Neural cell (in vitro differentiated cells): ENCODE results near the gene GINS1. TPM values are rescaled to one million over a fixed set of nuclear protein-coding genes. Genes with fewer than 3 reads are reported as not detected.

ENCODE experiments used
- H2AFZ ChIP-seq: fragments of 200-600, 300-800 bp; sonication (generic), shearing (Covaris generic); 2 replicates; pipeline ENCODE4 v1.6.0; 2014; ENCODE audit warnings: low read depth, mild to moderate bottlenecking, antibody characterized with exemption, low read length, moderate library complexity
- H3F3A ChIP-seq: fragments of 200-600 bp; shearing (Covaris generic); 2 replicates; pipeline ENCODE4 v1.6.1; 2016; ENCODE audit warnings: mild to moderate bottlenecking, moderate library complexity, mixed read lengths, antibody characterized with exemption, low read length; ENCODE audit not compliant: insufficient read depth, poor library complexity, severe bottlenecking
- H3K27ac ChIP-seq: fragments of 200-600, 300-800 bp; sonication (generic), shearing (Covaris generic); 2 replicates; pipeline ENCODE4 v1.5.1; 2014; ENCODE audit warnings: mild to moderate bottlenecking, low read length, moderate library complexity
- H3K27me3 ChIP-seq: fragments of 300-800, 200-600 bp; sonication (generic), shearing (Covaris generic); 2 replicates; pipeline ENCODE4 v1.6.0; 2014; ENCODE audit warnings: mild to moderate bottlenecking, low read depth, low read length, moderate library complexity; ENCODE audit not compliant: insufficient read depth
- H3K36me3 ChIP-seq: fragments of 300-800, 200-600 bp; sonication (generic), shearing (Covaris generic); 2 replicates; pipeline ENCODE4 v1.5.1; 2014; ENCODE audit warnings: mild to moderate bottlenecking, antibody characterized with exemption, low read length, moderate library complexity; ENCODE audit not compliant: insufficient read depth
- H3K4me2 ChIP-seq: fragments of 300-800, 200-600 bp; sonication (generic), shearing (Covaris generic); 2 replicates; pipeline ENCODE4 v1.6.0; 2014; ENCODE audit warnings: mild to moderate bottlenecking, low read length
- H3K4me3 ChIP-seq: fragments of 300-800, 200-600 bp; sonication (generic), shearing (Covaris generic); 2 replicates; pipeline ENCODE4 v1.5.1; 2014; ENCODE audit warnings: mild to moderate bottlenecking, low read length, moderate library complexity
- H3K79me2 ChIP-seq: fragments of 200-600 bp; shearing (Covaris generic); replicated peaks from 2 replicates; pipeline ENCODE4 v1.6.0; 2014; ENCODE audit warnings: mild to moderate bottlenecking, low read length, moderate library complexity; ENCODE audit not compliant: insufficient read depth
- H3K9ac ChIP-seq: fragments of 300-800, 200-600 bp; sonication (generic), shearing (Covaris generic); 2 replicates; pipeline ENCODE4 v1.6.1; 2016; ENCODE audit warnings: mild to moderate bottlenecking, low read length, mixed read lengths
- H3K9me2 ChIP-seq: fragments of 200-600 bp; shearing (Covaris generic); 2 replicates; pipeline ENCODE4 v1.6.1; 2016; ENCODE audit warnings: mild to moderate bottlenecking, low read length, mixed read lengths; ENCODE audit not compliant: insufficient read depth
- H3K9me3 ChIP-seq: fragments of 200-600, 300-800 bp; sonication (generic), shearing (Covaris generic); 2 replicates; pipeline ENCODE4 v1.6.1; 2016; ENCODE audit warnings: mild to moderate bottlenecking, mixed run types, low read length, moderate library complexity, mixed read lengths
- H4K20me1 ChIP-seq: fragments of 200-600 bp; shearing (Covaris generic); 2 replicates; pipeline ENCODE4 v1.6.1; 2016; ENCODE audit warnings: mild to moderate bottlenecking, mixed run types; ENCODE audit not compliant: insufficient read depth
- EP300 ChIP-seq: fragments of 450-650 bp; conservative IDR thresholded peaks from 2 replicates; pipeline ENCODE4 v1.6.1; 2014; ENCODE audit warnings: antibody characterized with exemption, mild to moderate bottlenecking, moderate library complexity; ENCODE audit not compliant: poor library complexity, severe bottlenecking
- EZH2 ChIP-seq: fragments of 200-600, 300-800 bp; shearing (Covaris generic), sonication (generic); IDR thresholded peaks from 2 replicates; pipeline ENCODE4 v1.6.1; 2014; ENCODE audit warnings: antibody characterized with exemption, low read length, borderline replicate concordance, mild to moderate bottlenecking; ENCODE audit not compliant: insufficient read depth, poor library complexity, severe bottlenecking
- MXI1 ChIP-seq: fragments of 450-650 bp; conservative IDR thresholded peaks from 2 replicates; pipeline ENCODE4 v1.6.1; 2014; ENCODE audit warnings: antibody characterized with exemption, mild to moderate bottlenecking; ENCODE audit not compliant: poor library complexity, severe bottlenecking
- POLR2AphosphoS5 ChIP-seq: IDR thresholded peaks from 2 replicates; pipeline ENCODE4 v1.6.1; 2012
- RAD21 ChIP-seq: fragments of 450-650 bp; conservative IDR thresholded peaks from 2 replicates; pipeline ENCODE4 v1.6.1; 2014; ENCODE audit warnings: antibody characterized with exemption, mild to moderate bottlenecking, moderate library complexity
- SMC3 ChIP-seq: fragments of 450-650 bp; conservative IDR thresholded peaks from 2 replicates; pipeline ENCODE4 v1.6.1; 2014; ENCODE audit warnings: antibody characterized with exemption, mild to moderate bottlenecking, moderate library complexity; ENCODE audit not compliant: poor library complexity
- TAF1 ChIP-seq: IDR thresholded peaks from 2 replicates; pipeline ENCODE4 v1.6.1; 2012; ENCODE audit warnings: low read depth
- polyA minus RNA-seq: library from RNA; depleted of rRNA, polyadenylated mRNA; stranded (reverse); fragments of >200 nt; gene quantifications from 2 replicates; pipeline ENCODE4 v1.2.3, GENCODE V29; 2014
- polyA plus RNA-seq: library from polyadenylated mRNA; depleted of rRNA; stranded (reverse); fragments of >200 nt; gene quantifications from 2 replicates; pipeline ENCODE4 v1.2.3, GENCODE V29; 2014
- TF ChIP-seq, protein P1 (sequence below): IDR thresholded peaks from 2 replicates; pipeline ENCODE4 v1.6.1; 2012; ENCODE audit warnings: borderline replicate concordance
- TF ChIP-seq, protein P2 (sequence below): fragments of 450-650 bp; IDR thresholded peaks from 2 replicates; pipeline ENCODE4 v1.5.1; 2014; ENCODE audit warnings: antibody characterized with exemption, mild to moderate bottlenecking, moderate library complexity; ENCODE audit not compliant: poor library complexity, severe bottlenecking

GINS1 gene
- 3.8 and 4.5 TPM in 2 replicates for polyA plus RNA-seq
- polyA minus RNA-seq: 7.4 and 7.5 TPM in 2 replicates

DNA sequence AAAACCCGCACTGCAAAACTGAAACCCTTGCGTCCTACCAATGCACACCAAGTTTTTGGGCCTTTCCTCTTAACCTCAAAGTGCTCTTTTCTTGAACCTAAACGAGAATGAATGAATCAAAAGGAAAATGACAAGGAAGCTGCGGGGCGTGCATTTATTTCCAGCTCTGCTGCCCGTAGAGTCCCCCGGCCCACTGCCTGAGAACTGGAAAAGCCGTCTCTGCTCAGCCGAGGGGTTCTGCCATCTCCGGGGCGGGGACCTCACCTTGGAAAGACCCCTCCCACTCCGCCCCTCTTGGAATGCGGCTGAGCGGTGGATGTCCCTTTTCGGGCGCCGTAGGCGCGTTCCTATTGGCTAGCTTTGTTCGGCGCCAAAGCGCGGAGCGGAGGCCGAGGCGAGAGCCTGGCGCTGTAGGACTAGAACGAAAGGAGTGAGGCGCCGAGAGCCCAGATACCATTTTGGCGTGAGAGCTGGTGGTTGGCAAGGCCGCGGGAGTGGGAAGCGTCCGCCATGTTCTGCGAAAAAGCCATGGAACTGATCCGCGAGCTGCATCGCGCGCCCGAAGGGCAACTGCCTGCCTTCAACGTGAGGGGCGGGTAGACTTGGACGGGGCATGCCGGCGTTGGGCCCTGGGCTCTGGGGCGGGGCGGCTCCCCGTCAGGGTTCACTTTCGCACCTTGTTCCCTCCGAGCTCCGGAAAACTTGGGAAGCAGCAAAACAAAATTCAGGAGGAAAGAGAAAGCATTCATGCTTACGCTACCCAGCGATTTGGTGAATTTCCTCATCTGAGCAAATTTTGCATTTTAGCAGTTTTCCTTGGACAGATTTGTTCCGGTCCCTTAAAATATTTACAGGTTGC, at the start of gene GINS1:
Gene GINS1 (plus strand): TSS at position 363 of the 859 bp plus-strand sequence. CDS start 148 bp downstream, at position 511.
- Histone ChIP-seq H3K36me3 (no peaks in the 10 kb centered on the region), H4K20me1 (no peaks in the 10 kb centered on the region), H3K4me3 (peak within 1 kb of the TSS; percentile 83), H2AFZ (peak within 1 kb of the TSS; percentile 71), H3K79me2 (peaks cover 10% of the 10 kb centered on the region), H3K27me3 (no peaks in the 10 kb centered on the region), H3K9ac (peak within 1 kb of the TSS; percentile 50), H3F3A (no peaks in the 10 kb centered on the region), H3K4me2 (peak within 1 kb of the TSS; percentile 92), H3K9me2 (no peaks in the 10 kb centered on the region), H3K9me3 (peaks cover 9% of the 10 kb centered on the region), H3K27ac (no peak within 1 kb of the TSS)
- TF ChIP-seq RAD21 (peak; percentile 42), MXI1 (peak; percentile 95), TAF1 (no peak), POLR2AphosphoS5 (no peak), SMC3 (peak; percentile 50), EZH2 (no peak), EP300 (no peak)
- TF ChIP-seq, protein P1, sequence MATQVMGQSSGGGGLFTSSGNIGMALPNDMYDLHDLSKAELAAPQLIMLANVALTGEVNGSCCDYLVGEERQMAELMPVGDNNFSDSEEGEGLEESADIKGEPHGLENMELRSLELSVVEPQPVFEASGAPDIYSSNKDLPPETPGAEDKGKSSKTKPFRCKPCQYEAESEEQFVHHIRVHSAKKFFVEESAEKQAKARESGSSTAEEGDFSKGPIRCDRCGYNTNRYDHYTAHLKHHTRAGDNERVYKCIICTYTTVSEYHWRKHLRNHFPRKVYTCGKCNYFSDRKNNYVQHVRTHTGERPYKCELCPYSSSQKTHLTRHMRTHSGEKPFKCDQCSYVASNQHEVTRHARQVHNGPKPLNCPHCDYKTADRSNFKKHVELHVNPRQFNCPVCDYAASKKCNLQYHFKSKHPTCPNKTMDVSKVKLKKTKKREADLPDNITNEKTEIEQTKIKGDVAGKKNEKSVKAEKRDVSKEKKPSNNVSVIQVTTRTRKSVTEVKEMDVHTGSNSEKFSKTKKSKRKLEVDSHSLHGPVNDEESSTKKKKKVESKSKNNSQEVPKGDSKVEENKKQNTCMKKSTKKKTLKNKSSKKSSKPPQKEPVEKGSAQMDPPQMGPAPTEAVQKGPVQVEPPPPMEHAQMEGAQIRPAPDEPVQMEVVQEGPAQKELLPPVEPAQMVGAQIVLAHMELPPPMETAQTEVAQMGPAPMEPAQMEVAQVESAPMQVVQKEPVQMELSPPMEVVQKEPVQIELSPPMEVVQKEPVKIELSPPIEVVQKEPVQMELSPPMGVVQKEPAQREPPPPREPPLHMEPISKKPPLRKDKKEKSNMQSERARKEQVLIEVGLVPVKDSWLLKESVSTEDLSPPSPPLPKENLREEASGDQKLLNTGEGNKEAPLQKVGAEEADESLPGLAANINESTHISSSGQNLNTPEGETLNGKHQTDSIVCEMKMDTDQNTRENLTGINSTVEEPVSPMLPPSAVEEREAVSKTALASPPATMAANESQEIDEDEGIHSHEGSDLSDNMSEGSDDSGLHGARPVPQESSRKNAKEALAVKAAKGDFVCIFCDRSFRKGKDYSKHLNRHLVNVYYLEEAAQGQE: no peak
- TF ChIP-seq, protein P2, sequence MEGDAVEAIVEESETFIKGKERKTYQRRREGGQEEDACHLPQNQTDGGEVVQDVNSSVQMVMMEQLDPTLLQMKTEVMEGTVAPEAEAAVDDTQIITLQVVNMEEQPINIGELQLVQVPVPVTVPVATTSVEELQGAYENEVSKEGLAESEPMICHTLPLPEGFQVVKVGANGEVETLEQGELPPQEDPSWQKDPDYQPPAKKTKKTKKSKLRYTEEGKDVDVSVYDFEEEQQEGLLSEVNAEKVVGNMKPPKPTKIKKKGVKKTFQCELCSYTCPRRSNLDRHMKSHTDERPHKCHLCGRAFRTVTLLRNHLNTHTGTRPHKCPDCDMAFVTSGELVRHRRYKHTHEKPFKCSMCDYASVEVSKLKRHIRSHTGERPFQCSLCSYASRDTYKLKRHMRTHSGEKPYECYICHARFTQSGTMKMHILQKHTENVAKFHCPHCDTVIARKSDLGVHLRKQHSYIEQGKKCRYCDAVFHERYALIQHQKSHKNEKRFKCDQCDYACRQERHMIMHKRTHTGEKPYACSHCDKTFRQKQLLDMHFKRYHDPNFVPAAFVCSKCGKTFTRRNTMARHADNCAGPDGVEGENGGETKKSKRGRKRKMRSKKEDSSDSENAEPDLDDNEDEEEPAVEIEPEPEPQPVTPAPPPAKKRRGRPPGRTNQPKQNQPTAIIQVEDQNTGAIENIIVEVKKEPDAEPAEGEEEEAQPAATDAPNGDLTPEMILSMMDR: no peak

DNA sequence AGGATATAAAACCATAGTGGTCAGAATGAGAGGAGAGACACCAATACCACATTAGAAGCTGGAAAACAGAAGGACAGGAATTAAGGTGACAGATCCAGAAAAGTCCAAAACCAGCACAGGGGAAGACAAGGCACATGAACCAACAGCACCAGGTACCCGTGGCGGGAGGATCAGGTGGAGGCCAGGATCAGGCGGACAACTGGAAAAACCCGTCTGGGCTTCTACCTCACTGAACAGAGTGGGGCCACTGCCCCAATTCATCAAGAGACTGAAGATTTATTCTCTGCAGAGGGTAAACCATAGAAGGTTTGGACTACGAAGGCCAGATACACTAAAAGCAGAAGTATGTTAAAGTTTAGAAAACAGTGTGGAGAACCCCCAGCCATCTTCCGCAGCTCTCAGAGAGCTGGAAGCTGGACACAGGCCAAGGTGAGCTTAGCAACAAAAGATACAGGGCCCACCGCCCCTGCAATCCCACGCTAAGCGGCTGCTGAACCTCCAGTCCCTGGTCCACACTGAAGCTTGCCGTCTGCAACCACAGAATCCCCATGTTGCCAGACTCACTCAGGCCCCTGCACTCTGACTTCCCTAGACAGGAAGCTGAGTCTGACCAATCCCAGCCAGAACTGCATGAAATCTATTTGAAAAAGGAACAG, 46.7 kb upstream of the GINS1 start:
- H3K9me3 ChIP-seq: no peaks in the 10 kb centered on the region
- H3K9me2 ChIP-seq: no peaks in the 10 kb centered on the region
- H2AFZ ChIP-seq: no peak overlapping the region
- H3K79me2 ChIP-seq: no peaks in the 10 kb centered on the region
- no peaks in the 10 kb centered on the region for H3K27me3 ChIP-seq
- no peak overlapping the region for H3K9ac ChIP-seq
- H4K20me1 ChIP-seq: no peaks in the 10 kb centered on the region
- H3K27ac ChIP-seq: no peak overlapping the region
- TF ChIP-seq POLR2AphosphoS5 (no peak), EP300 (no peak), RAD21 (no peak), TAF1 (no peak)
- no peaks in the 10 kb centered on the region for H3K36me3 ChIP-seq
- H3K4me2 ChIP-seq: no peak overlapping the region
- H3F3A ChIP-seq: no peaks in the 10 kb centered on the region
- H3K4me3 ChIP-seq: no peak overlapping the region
